GM18517 (cell line): ENCODE results near the gene CIPC.

Experiments used
- ATAC-seq: cut with Tn5 transposase; IDR thresholded peaks from one replicate; pipeline ENCODE4 v1.9.1; 2021; ENCODE audit warnings: mild to moderate bottlenecking, moderate library complexity; ENCODE audit not compliant: unreplicated experiment

Gene CIPC

GRCh38 chr14:77123381-77124325 is 25.6 kb downstream of the CIPC start:
- no peak for ATAC-seq

- ATAC-seq = no peak
Measured at GRCh38 chr14:77124345-77125280, 26.6 kb downstream of the CIPC start.

- ATAC-seq = no peak
Measured at GRCh38 chr14:77125281-77125801, 27.3 kb downstream of the CIPC start.

- ATAC-seq = no peak
Measured at GRCh38 chr14:77125823-77126325, 27.8 kb downstream of the CIPC start.

GRCh38 chr14:77126461-77126990 is 28.5 kb downstream of the CIPC start:
- no peak for ATAC-seq

GRCh38 chr14:77128414-77128891 is 30.4 kb downstream of the CIPC start:
- ATAC-seq = no peak

GRCh38 chr14:77130386-77130785 is 32.3 kb downstream of the CIPC start:
- ATAC-seq = no peak

GRCh38 chr14:77131206-77131605 is 33.1 kb downstream of the CIPC start:
- ATAC-seq = no peak

GRCh38 chr14:77131871-77132486 is 33.9 kb downstream of the CIPC start:
- no peak for ATAC-seq

- ATAC-seq = no peak
Measured at GRCh38 chr14:77133720-77134338, 35.8 kb downstream of the CIPC start.

- no peak for ATAC-seq
Measured at GRCh38 chr14:77139022-77139421, 41.0 kb downstream of the CIPC start.

GRCh38 chr14:77139540-77140358 is 41.7 kb downstream of the CIPC start:
- no peak for ATAC-seq

- no peak for ATAC-seq
Measured at GRCh38 chr14:77140359-77141213, 42.5 kb downstream of the CIPC start.

GRCh38 chr14:77141214-77142004 is 43.4 kb downstream of the CIPC start, which contains the start of gene ZDHHC22:
Gene ZDHHC22, minus strand, starts transcription at chr14:77141791. Its CDS starts 2,053 bp downstream, at chr14:77139738.
- no peak for ATAC-seq

- ATAC-seq = no peak
Measured at GRCh38 chr14:77142005-77142800, 44.1 kb downstream of the CIPC start.

GRCh38 chr14:77143071-77143470 is 45.0 kb downstream of the CIPC start:
- no peak for ATAC-seq
